GM10266 (cell line): ENCODE results near the gene MINK1.

ENCODE experiments used
- DNase-seq: peaks from one replicate; pipeline ENCODE4 v3.0.0; 2012; ENCODE audit errors: extremely low spot score
- TF ChIP-seq, protein P1 (sequence below): IDR thresholded peaks from 2 replicates; pipeline ENCODE4 v1.5.1; 2012; ENCODE audit warnings: mild to moderate bottlenecking, low read depth; ENCODE audit not compliant: control insufficient read depth, insufficient read depth; ENCODE audit errors: missing control alignments

The MINK1 gene

DNA sequence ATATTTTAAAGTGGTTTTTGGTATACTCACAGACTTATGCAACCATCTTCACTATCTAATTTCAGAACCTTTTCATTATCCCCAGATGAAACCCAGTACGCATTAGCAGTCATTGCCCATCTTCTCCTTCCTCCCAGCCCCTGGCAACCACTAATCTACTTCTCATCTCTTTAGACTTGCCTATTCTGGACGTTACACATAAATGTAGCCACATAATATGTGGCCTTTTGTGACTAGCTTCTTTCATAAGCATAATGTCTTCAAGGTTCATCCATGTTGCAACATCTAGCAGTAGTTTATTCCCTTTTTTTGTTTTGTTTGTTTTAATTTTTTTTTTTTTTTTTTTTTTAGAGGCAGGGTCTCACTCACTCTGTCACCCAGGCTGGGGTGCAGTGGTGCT is 37.7 kb downstream of the MINK1 start:
- DNase-seq: no peak
- TF ChIP-seq, protein P1, sequence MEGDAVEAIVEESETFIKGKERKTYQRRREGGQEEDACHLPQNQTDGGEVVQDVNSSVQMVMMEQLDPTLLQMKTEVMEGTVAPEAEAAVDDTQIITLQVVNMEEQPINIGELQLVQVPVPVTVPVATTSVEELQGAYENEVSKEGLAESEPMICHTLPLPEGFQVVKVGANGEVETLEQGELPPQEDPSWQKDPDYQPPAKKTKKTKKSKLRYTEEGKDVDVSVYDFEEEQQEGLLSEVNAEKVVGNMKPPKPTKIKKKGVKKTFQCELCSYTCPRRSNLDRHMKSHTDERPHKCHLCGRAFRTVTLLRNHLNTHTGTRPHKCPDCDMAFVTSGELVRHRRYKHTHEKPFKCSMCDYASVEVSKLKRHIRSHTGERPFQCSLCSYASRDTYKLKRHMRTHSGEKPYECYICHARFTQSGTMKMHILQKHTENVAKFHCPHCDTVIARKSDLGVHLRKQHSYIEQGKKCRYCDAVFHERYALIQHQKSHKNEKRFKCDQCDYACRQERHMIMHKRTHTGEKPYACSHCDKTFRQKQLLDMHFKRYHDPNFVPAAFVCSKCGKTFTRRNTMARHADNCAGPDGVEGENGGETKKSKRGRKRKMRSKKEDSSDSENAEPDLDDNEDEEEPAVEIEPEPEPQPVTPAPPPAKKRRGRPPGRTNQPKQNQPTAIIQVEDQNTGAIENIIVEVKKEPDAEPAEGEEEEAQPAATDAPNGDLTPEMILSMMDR: no peak

DNA sequence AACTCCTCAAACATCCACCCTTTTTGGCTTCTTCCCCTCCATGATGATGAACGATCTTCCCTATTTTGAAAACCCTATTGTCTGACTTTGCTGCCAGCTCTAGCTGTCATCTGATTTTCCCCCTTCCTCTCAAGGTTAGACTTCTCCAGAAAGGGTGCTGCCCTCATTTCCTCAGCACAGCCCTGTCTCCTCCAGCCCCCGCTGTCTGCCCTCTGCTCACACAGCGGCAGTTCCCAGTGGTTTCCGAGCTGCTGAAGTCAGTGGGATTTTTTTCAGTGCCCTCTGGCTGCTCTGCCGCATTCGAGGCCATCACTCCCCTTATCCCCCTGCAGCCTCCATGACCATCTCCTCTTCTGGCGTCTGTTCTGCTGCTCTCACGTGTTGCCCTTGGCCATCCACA is 39.6 kb downstream of the MINK1 start:
- TF ChIP-seq, protein P1: no peak
- no peak for DNase-seq

DNA sequence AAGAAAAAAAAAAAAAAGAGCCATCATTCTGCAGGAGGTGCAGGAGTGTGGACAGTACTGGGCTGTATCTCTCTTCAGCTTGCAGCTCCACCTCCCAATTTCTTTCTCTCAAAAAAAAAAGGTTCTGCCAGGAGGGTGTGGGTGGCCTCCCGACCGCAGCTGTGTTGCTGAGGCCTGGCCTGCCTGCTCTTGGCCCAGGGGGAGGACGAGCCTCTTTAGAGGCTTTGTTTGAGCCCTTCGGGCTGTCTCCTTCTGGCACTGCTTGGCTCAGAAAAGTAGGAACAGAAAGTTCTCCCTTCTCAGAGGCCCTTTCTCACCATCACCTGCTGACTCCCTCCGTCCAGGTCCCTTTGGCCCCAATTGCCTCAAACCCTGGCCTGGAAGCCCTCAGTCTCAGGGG is 43.9 kb downstream of the MINK1 start:
- no peak for DNase-seq
- TF ChIP-seq, protein P1: no peak

DNA sequence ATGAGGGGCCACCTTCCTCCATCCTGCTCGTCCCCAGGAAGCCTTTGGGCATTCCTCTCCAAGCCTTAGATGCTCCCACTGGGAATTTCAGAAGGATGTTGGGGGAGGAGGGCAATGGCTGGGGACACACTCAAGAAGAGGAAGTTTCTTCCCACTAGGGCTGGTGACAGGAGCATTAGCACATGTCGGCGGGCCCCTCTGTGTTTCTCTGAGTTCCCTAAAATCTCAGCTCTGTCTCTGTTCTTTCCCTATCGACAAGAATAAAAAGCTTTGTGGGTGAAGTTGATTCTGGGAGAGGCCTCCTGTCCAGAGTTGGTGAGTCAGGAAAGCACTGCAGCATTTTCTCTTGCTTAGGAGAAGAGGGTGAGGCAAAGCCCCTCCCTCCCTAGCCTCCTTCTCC is 46.5 kb downstream of the MINK1 start:
- TF ChIP-seq, protein P1: no peak
- DNase-seq: no peak

DNA sequence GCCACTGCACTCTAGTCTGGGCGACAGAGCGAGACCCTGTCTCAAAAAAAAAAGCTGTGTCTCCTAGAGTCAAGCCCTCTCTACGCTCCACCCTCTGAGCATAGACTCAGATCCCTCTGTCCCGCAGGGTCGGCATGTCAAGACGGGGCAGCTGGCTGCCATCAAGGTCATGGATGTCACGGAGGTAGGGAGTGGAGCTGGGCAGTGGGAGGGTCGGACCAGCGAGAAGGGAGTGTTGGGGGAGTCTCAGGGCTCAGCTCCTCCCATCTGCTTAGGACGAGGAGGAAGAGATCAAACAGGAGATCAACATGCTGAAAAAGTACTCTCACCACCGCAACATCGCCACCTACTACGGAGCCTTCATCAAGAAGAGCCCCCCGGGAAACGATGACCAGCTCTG is 47.7 kb downstream of the MINK1 start:
- TF ChIP-seq, protein P1: no peak

DNA sequence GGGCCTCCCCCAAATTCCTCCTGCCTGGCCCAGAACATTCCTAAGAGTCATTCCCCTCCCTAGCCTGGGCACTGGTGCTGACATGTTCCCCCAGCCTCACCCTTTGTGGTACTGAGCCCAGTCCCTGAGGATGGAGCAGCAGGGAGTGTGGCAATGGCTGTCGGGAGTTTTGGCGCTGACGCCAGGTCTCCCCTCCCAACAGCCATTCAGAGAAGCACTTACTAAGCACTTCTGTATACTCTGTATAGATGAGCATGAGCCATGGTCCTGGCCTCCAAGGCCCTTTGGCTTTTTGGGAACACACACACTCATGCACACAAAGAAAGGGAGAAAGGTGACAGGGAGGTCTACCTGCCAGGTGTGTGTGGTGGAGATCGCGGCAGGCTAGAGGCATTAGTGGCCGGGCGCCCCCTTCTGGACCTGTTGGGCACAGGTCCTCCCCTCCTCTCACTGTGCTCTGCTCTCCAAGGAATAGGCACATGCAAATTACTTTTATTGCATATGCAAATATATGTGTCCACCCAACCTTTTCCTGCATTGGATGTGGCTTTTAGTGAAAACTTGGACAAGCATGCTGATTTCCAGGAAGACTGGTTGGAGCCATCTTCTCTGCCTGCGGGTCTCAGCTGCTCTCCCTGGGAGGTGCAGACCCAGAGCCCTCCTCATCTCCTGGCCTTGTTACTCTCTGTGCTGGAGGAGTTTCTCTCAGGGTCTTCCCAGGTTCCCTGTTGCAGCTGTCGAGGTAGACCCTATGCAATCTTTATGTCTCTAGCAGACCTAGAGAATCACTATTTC is 48.8 kb downstream of the MINK1 start:
- DNase-seq: peak; percentile 73
- TF ChIP-seq, protein P1: peak; percentile 80

More for the DNA sequence above, 47.7 kb downstream of the MINK1 start:
- no peak for DNase-seq

DNA sequence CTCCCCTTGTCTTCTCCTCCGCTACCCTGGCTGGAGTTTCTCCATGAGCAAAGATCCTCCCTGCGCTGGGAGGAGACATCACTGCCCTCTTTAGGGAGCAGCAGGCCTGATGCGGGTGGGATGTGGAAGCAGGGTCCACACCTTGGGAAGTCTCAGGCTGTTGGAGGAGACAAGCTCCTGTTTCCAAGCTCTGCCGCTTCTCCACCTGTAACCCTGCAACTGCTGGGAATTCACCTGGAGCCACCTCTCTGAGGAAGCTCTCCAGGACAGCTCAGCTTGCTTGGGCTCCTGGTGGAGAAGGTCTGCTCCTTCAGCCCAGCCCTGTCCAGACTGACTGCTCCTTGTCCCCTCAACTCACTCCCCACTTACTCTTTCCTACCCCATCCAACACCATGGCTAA is 51.3 kb downstream of the MINK1 start:
- DNase-seq: no peak
- TF ChIP-seq, protein P1: no peak
